ENCODE data around the gene TMBIM1.
"Not testable (repeated sequence)": the region's sequence is repeated elsewhere in the genome, so short reads cannot be mapped to it uniquely, and the experiment has no call there.

TMBIM1 gene

GRCh38 chr2:218291318-218292047, 820 bp downstream of the TMBIM1 start:
- no peak for DNase-seq (ENCODE audit: low read depth)

GRCh38 chr2:218290316-218291261, 1.7 kb downstream of the TMBIM1 start:
- no peak for DNase-seq (ENCODE audit: low read depth)

- DNase-seq (ENCODE audit: low read depth), result peak; percentile 69
These were observed 2.5 kb downstream of the TMBIM1 start for GRCh38 chr2:218289639-218290315.

GRCh38 chr2:218286570-218287459, 5.5 kb downstream of the TMBIM1 start:
- DNase-seq (ENCODE audit: low read depth), result peak; percentile 98

GRCh38 chr2:218285604-218286003, 6.7 kb downstream of the TMBIM1 start:
- peak; percentile 50 for DNase-seq (ENCODE audit: low read depth)

- DNase-seq (ENCODE audit: low read depth), result peak; percentile 88
These were observed 8.0 kb downstream of the TMBIM1 start for GRCh38 chr2:218284106-218284811.

- no peak for DNase-seq (ENCODE audit: low read depth)
These were observed 9.9 kb downstream of the TMBIM1 start for GRCh38 chr2:218282173-218282991.

- no peak for DNase-seq (ENCODE audit: low read depth)
These were observed 10.9 kb downstream of the TMBIM1 start for GRCh38 chr2:218281449-218281848.

- no peak for DNase-seq (ENCODE audit: low read depth)
These were observed 11.9 kb downstream of the TMBIM1 start for GRCh38 chr2:218280260-218280870.

- no peak for DNase-seq (ENCODE audit: low read depth)
These were observed 13.6 kb downstream of the TMBIM1 start for GRCh38 chr2:218278531-218279360.

- DNase-seq (ENCODE audit: low read depth), result no peak
These were observed 14.4 kb downstream of the TMBIM1 start for GRCh38 chr2:218277921-218278320.

- DNase-seq (ENCODE audit: low read depth), result no peak
These were observed 15.1 kb downstream of the TMBIM1 start for GRCh38 chr2:218276986-218277755.

- no peak for DNase-seq (ENCODE audit: low read depth)
These were observed 16.8 kb downstream of the TMBIM1 start for GRCh38 chr2:218275371-218276072.

GRCh38 chr2:218274586-218274985, 17.7 kb downstream of the TMBIM1 start:
- no peak for DNase-seq (ENCODE audit: low read depth)

- DNase-seq (ENCODE audit: low read depth), result no peak
These were observed 18.4 kb downstream of the TMBIM1 start for GRCh38 chr2:218273908-218274249.

- DNase-seq (ENCODE audit: low read depth), result not testable (repeated sequence)
These were observed 18.9 kb downstream of the TMBIM1 start for GRCh38 chr2:218273214-218273907.
